Measurements from ENCODE around the gene LEFTY1.

GRCh38 chr1:225918280-225918679 is 29.3 kb upstream of the LEFTY1 start:
- TF ChIP-seq POLR2A (IDR thresholded peaks at IDR 0.05) = no peak
- no peak for TF ChIP-seq EP300 (IDR thresholded peaks at IDR 0.05)

All from upper lobe of left lung (tissue), 4 donors.